Measurements from ENCODE around the gene MED1. TPM values are rescaled to one million over a fixed set of nuclear protein-coding genes. Genes with fewer than 3 reads are reported as not detected.
"Not testable (repeated sequence)": the region's sequence is repeated elsewhere in the genome, so short reads cannot be mapped to it uniquely, and the experiment has no call there.

MED1 gene
- polyA plus RNA-seq, 1 donor, result 27.8 TPM

- not testable (repeated sequence) for H3K9me3 ChIP-seq (ENCODE audit: control insufficient read depth, low read depth, low read length); H3K27me3 ChIP-seq (ENCODE audit: control insufficient read depth, insufficient read depth, low read length); DNase-seq; H3K27ac ChIP-seq (ENCODE audit: low read length); H3K4me3 ChIP-seq (ENCODE audit: low read length); H3K4me1 ChIP-seq (ENCODE audit: control insufficient read depth, insufficient read depth, low read length)
- peaks cover 32% of the 10 kb centered on the region for H3K36me3 ChIP-seq (ENCODE audit: control insufficient read depth, insufficient read depth, low read length)
- WGBS (ENCODE audit: insufficient coverage, low lambda C conversion rate), result no CpG with 5 or more reads among the region's 11 CpGs
These were observed 17.5 kb upstream of the MED1 start for GRCh38 chr17:39468610-39469009.

- H3K27me3 ChIP-seq (ENCODE audit: control insufficient read depth, insufficient read depth, low read length); H3K4me1 ChIP-seq (ENCODE audit: control insufficient read depth, insufficient read depth, low read length); H3K27ac ChIP-seq (ENCODE audit: low read length); H3K36me3 ChIP-seq (ENCODE audit: control insufficient read depth, insufficient read depth, low read length); DNase-seq; H3K9me3 ChIP-seq (ENCODE audit: control insufficient read depth, low read depth, low read length): not testable (repeated sequence)
- peak overlapping the region; percentile 94 for H3K4me3 ChIP-seq (ENCODE audit: low read length)
- 90% methylated on average over 2 of the region's 11 CpGs for WGBS (ENCODE audit: insufficient coverage, low lambda C conversion rate)
These were observed 13.6 kb upstream of the MED1 start for GRCh38 chr17:39464639-39465181.

- Histone ChIP-seq H3K36me3 (ENCODE audit: control insufficient read depth, insufficient read depth, low read length) (peaks cover 5% of the 10 kb centered on the region), H3K27ac (ENCODE audit: low read length) (peak overlapping the region; percentile 99), H3K4me3 (ENCODE audit: low read length) (peak overlapping the region; percentile 94), H3K27me3 (ENCODE audit: control insufficient read depth, insufficient read depth, low read length) (no peaks in the 10 kb centered on the region), H3K4me1 (ENCODE audit: control insufficient read depth, insufficient read depth, low read length) (no peaks in the 10 kb centered on the region), H3K9me3 (ENCODE audit: control insufficient read depth, low read depth, low read length) (no peaks in the 10 kb centered on the region)
- 0% methylated on average over 1 of the region's 28 CpGs for WGBS (ENCODE audit: insufficient coverage, low lambda C conversion rate)
- DNase-seq, result peak; percentile 2 to 23
These were observed 11.7 kb upstream of the MED1 start for GRCh38 chr17:39462631-39463375.

GRCh38 chr17:39461926-39462569 lies 11.0 kb upstream of the MED1 start:
- Histone ChIP-seq H3K27ac (ENCODE audit: low read length) (peak overlapping the region; percentile 99), H3K9me3 (ENCODE audit: control insufficient read depth, low read depth, low read length) (no peaks in the 10 kb centered on the region), H3K4me3 (ENCODE audit: low read length) (peak overlapping the region; percentile 94), H3K4me1 (ENCODE audit: control insufficient read depth, insufficient read depth, low read length) (no peaks in the 10 kb centered on the region), H3K36me3 (ENCODE audit: control insufficient read depth, insufficient read depth, low read length) (peaks cover under 1% of the 10 kb centered on the region), H3K27me3 (ENCODE audit: control insufficient read depth, insufficient read depth, low read length) (no peaks in the 10 kb centered on the region)
- no CpG with 5 or more reads among the region's 34 CpGs for WGBS (ENCODE audit: insufficient coverage, low lambda C conversion rate)
- peak in 1 of 2 donors; percentile 51 for DNase-seq

- Histone ChIP-seq H3K36me3 (ENCODE audit: control insufficient read depth, insufficient read depth, low read length) (no peaks in the 10 kb centered on the region), H3K27ac (ENCODE audit: low read length) (peak within 1 kb of the TSS; percentile 99), H3K9me3 (ENCODE audit: control insufficient read depth, low read depth, low read length) (no peaks in the 10 kb centered on the region), H3K4me1 (ENCODE audit: control insufficient read depth, insufficient read depth, low read length) (no peaks in the 10 kb centered on the region), H3K4me3 (ENCODE audit: low read length) (peak within 1 kb of the TSS; percentile 94), H3K27me3 (ENCODE audit: control insufficient read depth, insufficient read depth, low read length) (no peaks in the 10 kb centered on the region)
- 0% methylated on average over 5 of the region's 51 CpGs for WGBS (ENCODE audit: insufficient coverage, low lambda C conversion rate)
- peak; percentile 99 for DNase-seq
These were observed 10.3 kb upstream of the MED1 start, which contains the start of gene CDK12 for GRCh38 chr17:39461113-39461925. TSS of gene CDK12 (plus strand) at chr17:39461486. CDS start at chr17:39462072, 586 bp downstream.

- no peaks in the 10 kb centered on the region for H3K27me3 ChIP-seq (ENCODE audit: control insufficient read depth, insufficient read depth, low read length)
- no peak overlapping the region for H3K27ac ChIP-seq (ENCODE audit: low read length)
- no peak for DNase-seq
- WGBS (ENCODE audit: insufficient coverage, low lambda C conversion rate), result no CpG with 5 or more reads among the region's 4 CpGs
- no peak overlapping the region for H3K4me3 ChIP-seq (ENCODE audit: low read length)
- peaks cover 12% of the 10 kb centered on the region for H3K4me1 ChIP-seq (ENCODE audit: control insufficient read depth, insufficient read depth, low read length)
- H3K9me3 ChIP-seq (ENCODE audit: control insufficient read depth, low read depth, low read length), result no peaks in the 10 kb centered on the region
- no peaks in the 10 kb centered on the region for H3K36me3 ChIP-seq (ENCODE audit: control insufficient read depth, insufficient read depth, low read length)
These were observed 4.9 kb upstream of the MED1 start for GRCh38 chr17:39455919-39456318.

- Histone ChIP-seq H3K4me1 (ENCODE audit: control insufficient read depth, insufficient read depth, low read length) (peaks cover 12% of the 10 kb centered on the region), H3K27me3 (ENCODE audit: control insufficient read depth, insufficient read depth, low read length) (no peaks in the 10 kb centered on the region), H3K9me3 (ENCODE audit: control insufficient read depth, low read depth, low read length) (no peaks in the 10 kb centered on the region), H3K36me3 (ENCODE audit: control insufficient read depth, insufficient read depth, low read length) (peaks cover 19% of the 10 kb centered on the region), H3K27ac (ENCODE audit: low read length) (no peak overlapping the region), H3K4me3 (ENCODE audit: low read length) (peak overlapping the region; percentile 85)
- WGBS (ENCODE audit: insufficient coverage, low lambda C conversion rate), result 6% methylated on average over 3 of the region's 13 CpGs
- DNase-seq, result peak; percentile 1 to 6
These were observed 1.0 kb downstream of the MED1 start for GRCh38 chr17:39450051-39450450.

GRCh38 chr17:39447561-39447960 lies 3.5 kb downstream of the MED1 start:
- WGBS (ENCODE audit: insufficient coverage, low lambda C conversion rate), result no CpG with 5 or more reads among the region's 5 CpGs
- Histone ChIP-seq H3K4me3 (ENCODE audit: low read length) (no peak overlapping the region), H3K36me3 (ENCODE audit: control insufficient read depth, insufficient read depth, low read length) (peaks cover 28% of the 10 kb centered on the region), H3K27ac (ENCODE audit: low read length) (no peak overlapping the region), H3K9me3 (ENCODE audit: control insufficient read depth, low read depth, low read length) (no peaks in the 10 kb centered on the region), H3K27me3 (ENCODE audit: control insufficient read depth, insufficient read depth, low read length) (no peaks in the 10 kb centered on the region), H3K4me1 (ENCODE audit: control insufficient read depth, insufficient read depth, low read length) (peaks cover 5% of the 10 kb centered on the region)
- no peak for DNase-seq

- Histone ChIP-seq H3K4me3 (ENCODE audit: low read length) (no peak overlapping the region), H3K9me3 (ENCODE audit: control insufficient read depth, low read depth, low read length) (no peaks in the 10 kb centered on the region), H3K4me1 (ENCODE audit: control insufficient read depth, insufficient read depth, low read length) (no peaks in the 10 kb centered on the region), H3K27ac (ENCODE audit: low read length) (no peak overlapping the region), H3K36me3 (ENCODE audit: control insufficient read depth, insufficient read depth, low read length) (peaks cover 41% of the 10 kb centered on the region), H3K27me3 (ENCODE audit: control insufficient read depth, insufficient read depth, low read length) (no peaks in the 10 kb centered on the region)
- no peak for DNase-seq
These were observed 7.7 kb downstream of the MED1 start for GRCh38 chr17:39443326-39443725.

GRCh38 chr17:39439868-39440267 lies 11.2 kb downstream of the MED1 start:
- WGBS (ENCODE audit: insufficient coverage, low lambda C conversion rate), result 100% methylated on average over 2 of the region's 2 CpGs
- not testable (repeated sequence) for H3K27ac ChIP-seq (ENCODE audit: low read length); DNase-seq; H3K9me3 ChIP-seq (ENCODE audit: control insufficient read depth, low read depth, low read length); H3K4me1 ChIP-seq (ENCODE audit: control insufficient read depth, insufficient read depth, low read length); H3K4me3 ChIP-seq (ENCODE audit: low read length); H3K27me3 ChIP-seq (ENCODE audit: control insufficient read depth, insufficient read depth, low read length)
- peaks cover 46% of the 10 kb centered on the region for H3K36me3 ChIP-seq (ENCODE audit: control insufficient read depth, insufficient read depth, low read length)

Data from large intestine (tissue), 3 donors.